Measurements from ENCODE around the gene NANP.

Gene NANP

GRCh38 chr20:25622049-25622448 is 1.8 kb downstream of the NANP start:
- Histone ChIP-seq H3K79me2 (ENCODE audit: control insufficient read depth, insufficient read depth, low read length, poor library complexity) (peaks cover 13% of the 10 kb centered on the region), H2AK5ac (ENCODE audit: low read length) (no peak overlapping the region), H3K18ac (ENCODE audit: low read length) (no peak overlapping the region), H2BK5ac (ENCODE audit: low read depth, low read length, poor library complexity) (no peak overlapping the region), H2BK12ac (ENCODE audit: low read length) (no peak overlapping the region), H3K79me1 (ENCODE audit: low read length) (peaks cover 13% of the 10 kb centered on the region), H4K91ac (ENCODE audit: low read depth, low read length) (no peak overlapping the region), H3K4me3 (ENCODE audit: low read depth, low read length) (no peak overlapping the region), H4K8ac (ENCODE audit: low read depth, low read length) (no peak overlapping the region), H3K9me3 (ENCODE audit: insufficient read depth, low read depth, low read length) (no peaks in the 10 kb centered on the region), H3K27ac (ENCODE audit: low read depth, low read length) (no peak overlapping the region), H3K9ac (ENCODE audit: low read length) (no peak overlapping the region), H3K27me3 (ENCODE audit: insufficient read depth, low read length) (no peaks in the 10 kb centered on the region), H3K23ac (ENCODE audit: low read length) (no peak overlapping the region), H3K36me3 (ENCODE audit: control insufficient read depth in 1 of 2, insufficient read depth in 2 of 2, low read length in 2 of 2) (no peaks in the 10 kb centered on the region), H3K4ac (ENCODE audit: low read depth, low read length) (no peak overlapping the region), H3K4me1 (ENCODE audit: control insufficient read depth in 1 of 2, insufficient read depth in 2 of 2, low read length in 2 of 2) (peaks cover 3 to 8% of the 10 kb centered on the region in 2 experiments), H3K4me2 (ENCODE audit: low read length) (no peak overlapping the region), H3K14ac (ENCODE audit: low read length) (no peak overlapping the region), H4K12ac (ENCODE audit: low read depth, low read length) (no peak overlapping the region), H2BK120ac (ENCODE audit: insufficient read depth, low read length, poor library complexity) (no peak overlapping the region), H2AFZ (ENCODE audit: insufficient read depth, low read length, poor library complexity) (no peak overlapping the region)
- no CpG with 5 or more reads among the region's 6 CpGs for WGBS (ENCODE audit: extremely low coverage, insufficient coverage, insufficient read length)
- no peak for DNase-seq

- no peak overlapping the region for H3K4me2 ChIP-seq (ENCODE audit: low read length)
- no CpG with 5 or more reads among the region's 3 CpGs for WGBS (ENCODE audit: extremely low coverage, insufficient coverage, insufficient read length)
- H4K91ac ChIP-seq (ENCODE audit: low read depth, low read length) = no peak overlapping the region
- no peak overlapping the region for H2BK12ac ChIP-seq (ENCODE audit: low read length)
- no peak overlapping the region for H3K9ac ChIP-seq (ENCODE audit: low read length)
- H3K79me2 ChIP-seq (ENCODE audit: control insufficient read depth, insufficient read depth, low read length, poor library complexity) = peaks cover 13% of the 10 kb centered on the region
- no peak overlapping the region for H3K23ac ChIP-seq (ENCODE audit: low read length)
- no peak overlapping the region for H4K12ac ChIP-seq (ENCODE audit: low read depth, low read length)
- H3K14ac ChIP-seq (ENCODE audit: low read length) = no peak overlapping the region
- no peak overlapping the region for H3K18ac ChIP-seq (ENCODE audit: low read length)
- no peak overlapping the region for H3K4me3 ChIP-seq (ENCODE audit: low read depth, low read length)
- no peak overlapping the region for H3K27ac ChIP-seq (ENCODE audit: low read depth, low read length)
- no peak overlapping the region for H2BK120ac ChIP-seq (ENCODE audit: insufficient read depth, low read length, poor library complexity)
- H3K79me1 ChIP-seq (ENCODE audit: low read length) = peaks cover 12% of the 10 kb centered on the region
- H3K9me3 ChIP-seq (ENCODE audit: insufficient read depth, low read depth, low read length) = no peaks in the 10 kb centered on the region
- no peak overlapping the region for H2AK5ac ChIP-seq (ENCODE audit: low read length)
- H3K4me1 ChIP-seq (ENCODE audit: control insufficient read depth in 1 of 2, insufficient read depth in 2 of 2, low read length in 2 of 2) = peaks cover 2 to 7% of the 10 kb centered on the region in 2 experiments
- H3K36me3 ChIP-seq (ENCODE audit: control insufficient read depth in 1 of 2, insufficient read depth in 2 of 2, low read length in 2 of 2) = peaks cover 5% of the 10 kb centered on the region in 2 experiments
- H2BK5ac ChIP-seq (ENCODE audit: low read depth, low read length, poor library complexity) = no peak overlapping the region
- H3K4ac ChIP-seq (ENCODE audit: low read depth, low read length) = no peak overlapping the region
- DNase-seq = no peak
- H2AFZ ChIP-seq (ENCODE audit: insufficient read depth, low read length, poor library complexity) = no peak overlapping the region
- H3K27me3 ChIP-seq (ENCODE audit: insufficient read depth, low read length) = no peaks in the 10 kb centered on the region
- H4K8ac ChIP-seq (ENCODE audit: low read depth, low read length) = no peak overlapping the region
Observed at GRCh38 chr20:25619514-25619913, 4.3 kb downstream of the NANP start.

- Histone ChIP-seq H3K9me3 (ENCODE audit: insufficient read depth, low read depth, low read length) (no peaks in the 10 kb centered on the region), H4K8ac (ENCODE audit: low read depth, low read length) (no peak overlapping the region), H4K12ac (ENCODE audit: low read depth, low read length) (no peak overlapping the region), H3K79me2 (ENCODE audit: control insufficient read depth, insufficient read depth, low read length, poor library complexity) (no peaks in the 10 kb centered on the region), H3K18ac (ENCODE audit: low read length) (no peak overlapping the region), H2BK120ac (ENCODE audit: insufficient read depth, low read length, poor library complexity) (no peak overlapping the region), H3K23ac (ENCODE audit: low read length) (no peak overlapping the region), H3K27ac (ENCODE audit: low read depth, low read length) (no peak overlapping the region), H3K9ac (ENCODE audit: low read length) (no peak overlapping the region), H3K36me3 (ENCODE audit: control insufficient read depth in 1 of 2, insufficient read depth in 2 of 2, low read length in 2 of 2) (peaks cover 1 to 2% of the 10 kb centered on the region in 2 experiments), H3K4me1 (ENCODE audit: control insufficient read depth in 1 of 2, insufficient read depth in 2 of 2, low read length in 2 of 2) (no peaks in the 10 kb centered on the region), H3K4ac (ENCODE audit: low read depth, low read length) (no peak overlapping the region), H2BK5ac (ENCODE audit: low read depth, low read length, poor library complexity) (no peak overlapping the region), H3K27me3 (ENCODE audit: insufficient read depth, low read length) (no peaks in the 10 kb centered on the region), H2BK12ac (ENCODE audit: low read length) (no peak overlapping the region), H3K4me3 (ENCODE audit: low read depth, low read length) (no peak overlapping the region), H3K79me1 (ENCODE audit: low read length) (no peaks in the 10 kb centered on the region), H4K91ac (ENCODE audit: low read depth, low read length) (no peak overlapping the region), H2AFZ (ENCODE audit: insufficient read depth, low read length, poor library complexity) (no peak overlapping the region), H3K4me2 (ENCODE audit: low read length) (no peak overlapping the region), H2AK5ac (ENCODE audit: low read length) (no peak overlapping the region), H3K14ac (ENCODE audit: low read length) (no peak overlapping the region)
- no peak for DNase-seq
- WGBS (ENCODE audit: extremely low coverage, insufficient coverage, insufficient read length) = no CpG with 5 or more reads among the region's 3 CpGs
Observed at GRCh38 chr20:25608774-25609173, 15.0 kb downstream of the NANP start.

GRCh38 chr20:25606094-25606695 is 17.6 kb downstream of the NANP start:
- H3K79me1 ChIP-seq (ENCODE audit: low read length) = no peaks in the 10 kb centered on the region
- no peak overlapping the region for H3K23ac ChIP-seq (ENCODE audit: low read length)
- DNase-seq = no peak
- no peak overlapping the region for H3K14ac ChIP-seq (ENCODE audit: low read length)
- no peak overlapping the region for H2BK120ac ChIP-seq (ENCODE audit: insufficient read depth, low read length, poor library complexity)
- H3K4ac ChIP-seq (ENCODE audit: low read depth, low read length) = no peak overlapping the region
- no peak overlapping the region for H4K12ac ChIP-seq (ENCODE audit: low read depth, low read length)
- H4K91ac ChIP-seq (ENCODE audit: low read depth, low read length) = no peak overlapping the region
- H2AK5ac ChIP-seq (ENCODE audit: low read length) = no peak overlapping the region
- no peak overlapping the region for H3K9ac ChIP-seq (ENCODE audit: low read length)
- H3K4me1 ChIP-seq (ENCODE audit: control insufficient read depth in 1 of 2, insufficient read depth in 2 of 2, low read length in 2 of 2) = no peaks in the 10 kb centered on the region
- H3K27ac ChIP-seq (ENCODE audit: low read depth, low read length) = no peak overlapping the region
- H3K18ac ChIP-seq (ENCODE audit: low read length) = no peak overlapping the region
- no peak overlapping the region for H2BK5ac ChIP-seq (ENCODE audit: low read depth, low read length, poor library complexity)
- H3K4me2 ChIP-seq (ENCODE audit: low read length) = no peak overlapping the region
- H3K36me3 ChIP-seq (ENCODE audit: control insufficient read depth in 1 of 2, insufficient read depth in 2 of 2, low read length in 2 of 2) = no peaks in the 10 kb centered on the region
- no peak overlapping the region for H2BK12ac ChIP-seq (ENCODE audit: low read length)
- H3K27me3 ChIP-seq (ENCODE audit: insufficient read depth, low read length) = no peaks in the 10 kb centered on the region
- no peaks in the 10 kb centered on the region for H3K9me3 ChIP-seq (ENCODE audit: insufficient read depth, low read depth, low read length)
- H3K79me2 ChIP-seq (ENCODE audit: control insufficient read depth, insufficient read depth, low read length, poor library complexity) = no peaks in the 10 kb centered on the region
- H2AFZ ChIP-seq (ENCODE audit: insufficient read depth, low read length, poor library complexity) = no peak overlapping the region
- no peak overlapping the region for H3K4me3 ChIP-seq (ENCODE audit: low read depth, low read length)
- no CpG with 5 or more reads among the region's 1 CpG for WGBS (ENCODE audit: extremely low coverage, insufficient coverage, insufficient read length)
- no peak overlapping the region for H4K8ac ChIP-seq (ENCODE audit: low read depth, low read length)
